Mucosa of rectum (tissue), 2 donors: ENCODE data around the gene AFF3.

Experiments used
- H3K27ac ChIP-seq, 2 donors: one replicate each; pipeline ENCODE4 v1.7.0; 2013; ENCODE audit warnings: inconsistent platforms in 2 of 2, low read depth in 2 of 2, low read length in 2 of 2
- H3K27me3 ChIP-seq, 2 donors: one replicate each; pipeline ENCODE4 v1.7.0; 2013; ENCODE audit warnings: low read length in 2 of 2; ENCODE audit not compliant: control insufficient read depth in 2 of 2, insufficient read depth in 2 of 2
- H3K36me3 ChIP-seq, 2 donors: one replicate each; pipeline ENCODE4 v1.7.0; 2013; ENCODE audit warnings: low read length in 2 of 2; ENCODE audit not compliant: control insufficient read depth in 2 of 2, insufficient read depth in 2 of 2
- H3K4me1 ChIP-seq, 2 donors: one replicate each; pipeline ENCODE4 v1.7.0; 2013; ENCODE audit warnings: low read length in 2 of 2, mild to moderate bottlenecking in 1 of 2; ENCODE audit not compliant: control insufficient read depth in 2 of 2, insufficient read depth in 2 of 2
- H3K4me3 ChIP-seq, 2 donors: one replicate each; pipeline ENCODE4 v1.7.0; 2013; ENCODE audit warnings: low read length in 2 of 2
- H3K9ac ChIP-seq, 2 donors: one replicate each; pipeline ENCODE4 v1.7.0; 2013; ENCODE audit warnings: low read length in 2 of 2, low read depth in 1 of 2, mild to moderate bottlenecking in 1 of 2
- H3K9me3 ChIP-seq, 2 donors: one replicate each; pipeline ENCODE4 v1.7.0; 2013; ENCODE audit warnings: low read length in 2 of 2; ENCODE audit not compliant: control insufficient read depth in 2 of 2
- donor health status: healthy.
- donor health status: Normal muscosa, but diverticular disease.

Gene AFF3

GRCh38 chr2:99617811-99618210 lies 524.6 kb downstream of the AFF3 start:
- no peaks in the 10 kb centered on the region for H3K27me3 ChIP-seq
- no peaks in the 10 kb centered on the region for H3K36me3 ChIP-seq
- H3K4me3 ChIP-seq: no peak overlapping the region
- H3K9me3 ChIP-seq: no peaks in the 10 kb centered on the region
- H3K4me1 ChIP-seq: peaks cover 0 to 4% of the 10 kb centered on the region in 2 donors
- H3K27ac ChIP-seq: no peak overlapping the region
- no peak overlapping the region for H3K9ac ChIP-seq

- H3K4me3 ChIP-seq: no peak overlapping the region
- H3K36me3 ChIP-seq: no peaks in the 10 kb centered on the region
- H3K27ac ChIP-seq: no peak overlapping the region
- H3K27me3 ChIP-seq: no peaks in the 10 kb centered on the region
- H3K9me3 ChIP-seq: no peaks in the 10 kb centered on the region
- H3K9ac ChIP-seq: no peak overlapping the region
- no peaks in the 10 kb centered on the region for H3K4me1 ChIP-seq
Observed at GRCh38 chr2:99615247-99615771, 527.1 kb downstream of the AFF3 start.

DNA sequence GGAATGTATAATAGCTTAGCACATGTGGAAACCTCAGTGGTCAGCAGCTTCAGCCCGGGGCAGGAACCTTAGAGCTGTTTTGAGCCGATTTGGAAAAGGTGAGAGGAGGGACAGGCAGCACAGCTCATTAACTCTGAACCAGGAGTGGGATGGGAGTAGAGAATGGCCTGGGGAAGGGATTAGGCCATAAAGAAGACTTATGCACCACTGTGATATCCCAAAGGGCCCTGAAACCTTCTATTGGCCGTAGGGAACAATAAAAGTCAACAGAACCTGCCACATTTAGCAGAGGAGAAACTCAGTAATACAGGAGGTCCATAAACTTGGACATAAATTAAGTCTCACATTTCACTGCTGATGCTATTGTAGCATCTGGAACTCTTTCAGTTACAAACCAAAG lies 528.4 kb downstream of the AFF3 start:
- H3K27ac ChIP-seq: no peak overlapping the region
- no peak overlapping the region for H3K9ac ChIP-seq
- no peaks in the 10 kb centered on the region for H3K27me3 ChIP-seq
- no peaks in the 10 kb centered on the region for H3K36me3 ChIP-seq
- H3K4me3 ChIP-seq: no peak overlapping the region
- no peaks in the 10 kb centered on the region for H3K4me1 ChIP-seq
- no peaks in the 10 kb centered on the region for H3K9me3 ChIP-seq

GRCh38 chr2:99611786-99612185 lies 530.6 kb downstream of the AFF3 start:
- Histone ChIP-seq H3K36me3 (no peaks in the 10 kb centered on the region), H3K9ac (no peak overlapping the region), H3K9me3 (no peaks in the 10 kb centered on the region), H3K27ac (no peak overlapping the region), H3K4me3 (no peak overlapping the region), H3K4me1 (no peaks in the 10 kb centered on the region), H3K27me3 (no peaks in the 10 kb centered on the region)

DNA sequence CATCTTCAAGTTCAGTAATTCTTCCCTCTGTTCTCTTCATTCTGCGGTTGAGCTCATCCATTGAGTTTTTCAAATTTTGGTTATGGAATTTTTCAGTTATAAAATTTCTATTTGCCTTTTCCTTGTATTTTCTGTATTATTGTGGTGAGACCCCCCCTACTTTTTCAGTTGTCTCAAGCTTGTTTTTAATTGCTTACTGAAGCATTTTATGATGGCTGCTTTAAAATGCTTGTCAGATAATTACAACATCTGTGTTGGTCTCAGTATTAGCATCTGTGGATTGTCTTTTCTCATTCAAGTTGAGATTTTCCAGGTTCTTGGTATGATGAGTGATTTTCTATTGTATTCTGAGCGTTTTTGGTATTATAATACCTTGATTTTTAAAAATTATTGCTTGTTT lies 531.4 kb downstream of the AFF3 start:
- Histone ChIP-seq H3K4me3 (no peak overlapping the region), H3K9ac (no peak overlapping the region), H3K27ac (no peak overlapping the region), H3K36me3 (no peaks in the 10 kb centered on the region), H3K9me3 (no peaks in the 10 kb centered on the region), H3K4me1 (no peaks in the 10 kb centered on the region), H3K27me3 (no peaks in the 10 kb centered on the region)

GRCh38 chr2:99609851-99610381 lies 532.5 kb downstream of the AFF3 start:
- H3K4me1 ChIP-seq: no peaks in the 10 kb centered on the region
- H3K9ac ChIP-seq: no peak overlapping the region
- no peak overlapping the region for H3K4me3 ChIP-seq
- H3K9me3 ChIP-seq: no peaks in the 10 kb centered on the region
- H3K27ac ChIP-seq: no peak overlapping the region
- no peaks in the 10 kb centered on the region for H3K36me3 ChIP-seq
- no peaks in the 10 kb centered on the region for H3K27me3 ChIP-seq

- Histone ChIP-seq H3K4me1 (no peaks in the 10 kb centered on the region), H3K27me3 (no peaks in the 10 kb centered on the region)
Observed at GRCh38 chr2:99608861-99609260, 533.5 kb downstream of the AFF3 start.

DNA sequence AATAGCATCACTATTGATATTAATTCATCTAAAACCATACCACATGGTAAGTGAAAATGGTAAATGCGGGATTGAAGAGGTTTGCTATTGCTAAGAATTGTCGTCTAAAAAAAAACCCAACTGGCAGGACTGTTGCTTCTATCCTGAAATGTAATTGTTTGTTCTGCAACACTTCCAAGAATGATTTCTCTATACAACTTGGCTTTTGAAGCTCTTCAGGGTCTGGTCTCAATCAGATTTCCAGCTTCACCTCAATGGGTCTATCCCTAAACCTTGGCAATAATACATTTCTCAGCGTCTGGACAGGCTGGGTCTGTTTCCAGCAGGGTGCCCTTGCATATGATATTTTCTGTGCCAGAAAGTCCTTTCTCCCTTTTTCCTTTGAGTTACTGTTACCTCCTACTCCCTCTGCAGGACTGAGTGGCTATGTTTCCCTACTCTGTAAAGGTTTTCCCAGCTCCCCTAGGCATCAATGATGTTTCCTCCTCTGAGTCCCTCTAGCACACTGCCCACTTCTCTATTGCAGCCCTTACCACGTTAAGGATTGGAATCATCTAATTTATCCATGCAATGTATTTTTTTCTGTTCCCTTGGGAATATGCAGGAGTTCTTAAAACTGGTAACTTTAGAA lies 534.4 kb downstream of the AFF3 start:
- Histone ChIP-seq H3K4me1 (no peaks in the 10 kb centered on the region), H3K4me3 (no peak overlapping the region), H3K36me3 (no peaks in the 10 kb centered on the region), H3K27ac (no peak overlapping the region), H3K9ac (no peak overlapping the region), H3K27me3 (no peaks in the 10 kb centered on the region), H3K9me3 (no peaks in the 10 kb centered on the region)

More at GRCh38 chr2:99608861-99609260, 533.5 kb downstream of the AFF3 start:
- H3K36me3 ChIP-seq: no peaks in the 10 kb centered on the region
- no peak overlapping the region for H3K9ac ChIP-seq
- no peak overlapping the region for H3K4me3 ChIP-seq
- H3K9me3 ChIP-seq: no peaks in the 10 kb centered on the region
- no peak overlapping the region for H3K27ac ChIP-seq

GRCh38 chr2:99607454-99607853 lies 534.9 kb downstream of the AFF3 start:
- H3K27me3 ChIP-seq: no peaks in the 10 kb centered on the region
- no peak overlapping the region for H3K27ac ChIP-seq
- H3K4me1 ChIP-seq: no peaks in the 10 kb centered on the region
- H3K9ac ChIP-seq: no peak overlapping the region
- H3K36me3 ChIP-seq: no peaks in the 10 kb centered on the region
- H3K9me3 ChIP-seq: no peaks in the 10 kb centered on the region
- H3K4me3 ChIP-seq: no peak overlapping the region

- Histone ChIP-seq H3K9me3 (no peaks in the 10 kb centered on the region), H3K27ac (no peak overlapping the region), H3K36me3 (no peaks in the 10 kb centered on the region), H3K4me3 (no peak overlapping the region), H3K9ac (no peak overlapping the region), H3K27me3 (no peaks in the 10 kb centered on the region), H3K4me1 (no peaks in the 10 kb centered on the region)
Observed at GRCh38 chr2:99605036-99605435, 537.4 kb downstream of the AFF3 start.
